Islet precursor cell (in vitro differentiated cells): ENCODE results near the gene TLE3.
A peak's percentile ranks its signal among the peaks of the same experiment; 100 is the strongest.
"Not testable (repeated sequence)": the region's sequence is repeated elsewhere in the genome, so short reads cannot be mapped to it uniquely, and the experiment has no call there.

ENCODE experiments used
- DNase-seq: peaks from one replicate; pipeline ENCODE4 v3.0.0-alpha.2; 2018

The TLE3 gene

GRCh38 chr15:70125605-70126004 is 27.9 kb upstream of the TLE3 start:
- no peak for DNase-seq

GRCh38 chr15:70121624-70122302 is 24.0 kb upstream of the TLE3 start:
- no peak for DNase-seq

- no peak for DNase-seq
These were observed 23.4 kb upstream of the TLE3 start for GRCh38 chr15:70120958-70121623.

GRCh38 chr15:70119911-70120508 is 22.3 kb upstream of the TLE3 start:
- no peak for DNase-seq

GRCh38 chr15:70118599-70118998 is 20.9 kb upstream of the TLE3 start:
- DNase-seq = no peak

GRCh38 chr15:70116317-70116716 is 18.6 kb upstream of the TLE3 start:
- no peak for DNase-seq

GRCh38 chr15:70114221-70114620 is 16.5 kb upstream of the TLE3 start:
- peak; percentile 86 for DNase-seq

- DNase-seq = no peak
These were observed 15.6 kb upstream of the TLE3 start for GRCh38 chr15:70113304-70113700.

GRCh38 chr15:70112572-70113303 is 15.0 kb upstream of the TLE3 start:
- DNase-seq = not testable (repeated sequence)

GRCh38 chr15:70112074-70112395 is 14.3 kb upstream of the TLE3 start:
- DNase-seq = no peak

GRCh38 chr15:70111203-70112073 is 13.7 kb upstream of the TLE3 start:
- DNase-seq = peak; percentile 93

GRCh38 chr15:70109978-70110377 is 12.3 kb upstream of the TLE3 start:
- no peak for DNase-seq

GRCh38 chr15:70109531-70109930 is 11.8 kb upstream of the TLE3 start:
- no peak for DNase-seq

GRCh38 chr15:70103880-70104626 is 6.3 kb upstream of the TLE3 start:
- DNase-seq = no peak

- no peak for DNase-seq
These were observed 5.1 kb upstream of the TLE3 start for GRCh38 chr15:70102827-70103226.

- DNase-seq = peak; percentile 85
These were observed 3.9 kb upstream of the TLE3 start for GRCh38 chr15:70101459-70102113.

- peak; percentile 90 for DNase-seq
These were observed 3.0 kb upstream of the TLE3 start for GRCh38 chr15:70100474-70101341.

GRCh38 chr15:70099967-70100473 is 2.3 kb upstream of the TLE3 start:
- no peak for DNase-seq

GRCh38 chr15:70099167-70099966 is 1.6 kb upstream of the TLE3 start:
- DNase-seq = peak; percentile 100
